GM18511 (cell line): ENCODE data around the gene PAQR4.

Source experiments
- ATAC-seq: cut with Tn5 transposase; IDR thresholded peaks from one replicate; pipeline ENCODE4 v1.9.1; 2021; ENCODE audit warnings: mild to moderate bottlenecking, moderate library complexity; ENCODE audit not compliant: unreplicated experiment

PAQR4 gene

GRCh38 chr16:3020604-3021448, 51.7 kb downstream of the PAQR4 start:
- no peak for ATAC-seq

DNA sequence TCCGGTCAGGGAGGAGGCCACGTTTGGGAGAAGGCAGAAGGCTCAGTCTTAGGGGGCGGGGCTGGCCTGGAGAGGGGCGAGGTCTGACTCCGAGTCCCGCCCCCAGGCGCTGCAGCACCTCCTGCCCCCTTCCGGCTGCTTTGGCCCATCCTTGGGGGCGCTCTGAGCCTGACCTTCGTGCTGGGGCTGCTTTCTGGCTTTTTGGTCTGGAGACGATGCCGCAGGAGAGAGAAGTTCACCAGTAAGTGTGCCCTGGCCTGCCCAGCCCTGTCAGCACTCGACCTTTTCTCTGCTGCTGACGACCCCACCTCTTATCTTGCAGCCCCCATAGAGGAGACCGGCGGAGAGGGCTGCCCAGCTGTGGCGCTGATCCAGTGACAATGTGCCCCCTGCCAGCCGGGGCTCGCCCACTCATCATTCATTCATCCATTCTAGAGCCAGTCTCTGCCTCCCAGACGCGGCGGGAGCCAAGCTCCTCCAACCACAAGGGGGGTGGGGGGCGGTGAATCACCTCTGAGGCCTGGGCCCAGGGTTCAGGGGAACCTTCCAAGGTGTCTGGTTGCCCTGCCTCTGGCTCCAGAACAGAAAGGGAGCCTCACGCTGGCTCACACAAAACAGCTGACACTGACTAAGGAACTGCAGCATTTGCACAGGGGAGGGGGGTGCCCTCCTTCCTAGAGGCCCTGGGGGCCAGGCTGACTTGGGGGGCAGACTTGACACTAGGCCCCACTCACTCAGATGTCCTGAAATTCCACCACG, 52.5 kb downstream of the PAQR4 start:
- ATAC-seq, result no peak

GRCh38 chr16:3022208-3022683, 53.1 kb downstream of the PAQR4 start:
- ATAC-seq, result no peak

DNA sequence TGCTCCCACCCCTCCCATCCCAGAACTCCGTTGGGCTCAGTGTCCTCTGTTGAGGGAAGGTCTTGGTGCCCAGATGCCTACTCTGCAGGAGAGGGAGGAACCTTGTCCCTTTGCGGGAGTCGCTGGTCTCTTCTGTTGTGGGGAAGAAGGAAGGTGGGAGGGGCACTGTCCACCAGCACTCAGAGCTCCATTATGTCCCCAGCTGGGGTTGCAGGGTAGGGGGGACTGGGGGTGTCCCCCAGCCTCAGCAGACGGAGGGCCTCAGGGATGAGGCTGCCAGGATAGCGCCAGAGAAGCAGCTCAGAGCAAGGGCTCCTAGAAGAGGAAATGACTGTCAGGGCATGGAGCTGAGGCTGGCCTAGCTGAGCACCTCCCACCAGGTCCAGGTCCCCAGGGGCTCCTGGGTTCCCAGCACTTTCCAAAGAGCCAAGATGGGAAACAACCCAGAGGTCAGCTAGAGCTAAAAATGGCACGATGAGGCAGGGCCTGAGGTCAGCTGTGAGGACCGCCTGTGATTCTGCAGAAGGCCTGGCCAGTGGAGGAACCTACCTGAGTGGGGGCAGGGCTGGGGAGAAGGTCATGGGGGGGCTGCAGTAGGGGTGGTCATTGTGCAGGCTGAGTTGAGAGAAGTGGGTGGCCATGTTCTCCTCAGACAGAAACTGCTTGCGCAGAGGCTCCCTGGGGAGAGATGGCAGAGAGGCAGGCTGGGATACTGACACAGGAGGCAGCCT, 53.7 kb downstream of the PAQR4 start:
- ATAC-seq, result no peak
